ENCODE results near the gene ZBTB18. TPM values are rescaled to one million over a fixed set of nuclear protein-coding genes. Genes with fewer than 3 reads are reported as not detected.

The ZBTB18 gene
- polyA plus RNA-seq, 1 of the 3 experiments (the other 2 are of a cell fraction) = 19.3 TPM

GRCh38 chr1:244106176-244106575, 55.1 kb downstream of the ZBTB18 start:
- Histone ChIP-seq H3K27ac (ENCODE audit: low read depth in 2 of 2, low read length in 1 of 2) (no peak overlapping the region), H3K4me1 (ENCODE audit: control insufficient read depth in 1 of 2, insufficient read depth in 2 of 2, low read depth in 1 of 2, low read length in 1 of 2) (peaks cover 2 to 8% of the 10 kb centered on the region in 2 experiments), H3K4me2 (no peak overlapping the region), H3K9me3 (no peaks in the 10 kb centered on the region), H3K27me3 (ENCODE audit: insufficient read depth) (no peaks in the 10 kb centered on the region), H3K9ac (no peak overlapping the region), H3F3A (replicated peaks; ENCODE audit: insufficient read depth) (peaks cover 11% of the 10 kb centered on the region), H2AFZ (ENCODE audit: low read depth) (no peak overlapping the region), H3K4me3 (ENCODE audit: low read depth in 2 of 2, low read length in 1 of 2) (no peak overlapping the region), H4K20me1 (ENCODE audit: insufficient read depth) (no peaks in the 10 kb centered on the region), H3K79me2 (ENCODE audit: insufficient read depth) (no peaks in the 10 kb centered on the region), H3K36me3 (replicated peaks in 1 of 2; ENCODE audit: control insufficient read depth in 1 of 2, insufficient read depth in 2 of 2, low read length in 1 of 2) (no peaks in the 10 kb centered on the region), H3K9me2 (no peaks in the 10 kb centered on the region)
- POLR2A ChIA-PET = no interaction called here
- no peak for TF ChIP-seq NRF1 (IDR thresholded peaks at IDR 0.05; ENCODE audit: low read depth, low read length)
- TF ChIP-seq POLR2AphosphoS5 (IDR thresholded peaks at IDR 0.05; ENCODE audit: low read depth, low read length) = no peak
- TF ChIP-seq RCOR1 (IDR thresholded peaks at IDR 0.05; ENCODE audit: low read length) = no peak
- TF ChIP-seq ELF1 (IDR thresholded peaks at IDR 0.05) = no peak
- TF ChIP-seq USF1 (IDR thresholded peaks at IDR 0.05; ENCODE audit: borderline replicate concordance, low read depth) = no peak
- no peak for TF ChIP-seq EZH2phosphoT487 (IDR thresholded peaks at IDR 0.05; ENCODE audit: borderline replicate concordance, low read depth)
- no peak for TF ChIP-seq ZBTB33 (IDR thresholded peaks at IDR 0.05; ENCODE audit: borderline replicate concordance, low read depth)
- TF ChIP-seq IRF3 (IDR thresholded peaks at IDR 0.05; ENCODE audit: low read depth, low read length) = no peak
- TF ChIP-seq TEAD4 (IDR thresholded peaks at IDR 0.05; ENCODE audit: borderline replicate concordance, insufficient read depth) = no peak
- TF ChIP-seq GABPA (IDR thresholded peaks at IDR 0.05; ENCODE audit: low read depth) = no peak
- TF ChIP-seq YY1 (IDR thresholded peaks at IDR 0.05; ENCODE audit: low read depth) = no peak
- no peak for TF ChIP-seq REST (IDR thresholded peaks at IDR 0.05; ENCODE audit: low read depth, low read length)
- TF ChIP-seq MEF2A (IDR thresholded peaks at IDR 0.05; ENCODE audit: borderline replicate concordance, low read depth) = no peak
- TF ChIP-seq NFIC (IDR thresholded peaks at IDR 0.05; ENCODE audit: borderline replicate concordance) = no peak
- TF ChIP-seq SMC3 (IDR thresholded peaks at IDR 0.05; ENCODE audit: low read depth, low read length) = no peak
- DNase-seq = no peak
- CTCF ChIA-PET = no interaction called here
- 94% methylated on average over 3 of the region's 3 CpGs for WGBS (ENCODE audit: low lambda C conversion rate)

Small RNA genes lying within 50 kb of the gene (small RNA-seq; reads per million reads assigned to genes)
- 0 reads per million in 7 experiments for gene RN7SL148P

Other genes with a start within 250 kb of the ZBTB18 start
- gene AKT3, start 201.0 kb upstream of the ZBTB18 start, polyA plus RNA-seq (2012; rRNA removed) = 12.7 and 16.4 TPM in 2 replicates

Measured in SK-N-SH (cell line).